Suprapubic skin (tissue), 4 donors: Measurements from ENCODE around the gene DIAPH2. TPM values are rescaled to one million over a fixed set of nuclear protein-coding genes. Genes with fewer than 3 reads are reported as not detected.
"Not testable (repeated sequence)": the region's sequence is repeated elsewhere in the genome, so short reads cannot be mapped to it uniquely, and the experiment has no call there.

Experiments
- DNase-seq, 2 donors: peaks; one replicate each; pipeline ENCODE4 v3.0.0-alpha.2; 2019; ENCODE audit warnings: low spot score in 2 of 2
- H3K27ac ChIP-seq: fragments of 200-600 bp; sonication (generic); one replicate; pipeline ENCODE4 v1.5.1; 2019
- H3K27me3 ChIP-seq: fragments of 200-600 bp; sonication (generic); one replicate; pipeline ENCODE4 v1.5.1; 2019
- H3K36me3 ChIP-seq: fragments of 200-600 bp; sonication (generic); one replicate; pipeline ENCODE4 v1.5.1; 2019
- H3K4me1 ChIP-seq: fragments of 200-600 bp; sonication (generic); one replicate; pipeline ENCODE4 v1.5.1; 2019
- H3K4me3 ChIP-seq: fragments of 200-600 bp; sonication (generic); one replicate; pipeline ENCODE4 v1.5.1; 2019; ENCODE audit warnings: mild to moderate bottlenecking
- H3K9me3 ChIP-seq: fragments of 200-600 bp; sonication (generic); one replicate; pipeline ENCODE4 v1.5.1; 2019
- CTCF ChIP-seq, 2 donors: fragments of 200-600 bp in 1 of 2; fragments of 450-650 bp in 1 of 2; sonication (generic) in 1 of 2; IDR thresholded peaks; one replicate each; pipeline ENCODE4 v1.5.1; 2016 to 2019; ENCODE audit warnings: antibody characterized with exemption in 2 of 2, mild to moderate bottlenecking in 1 of 2, moderate library complexity in 1 of 2
- EP300 ChIP-seq: sonication (generic); formaldehyde crosslinking; IDR thresholded peaks from one replicate; pipeline ENCODE4 v1.6.1; 2017; ENCODE audit warnings: antibody characterized with exemption
- POLR2A ChIP-seq, 2 donors: fragments of 450-650 bp; IDR thresholded peaks; one replicate each; pipeline ENCODE4 v1.6.1; 2017; ENCODE audit warnings: antibody characterized with exemption in 2 of 2, mild to moderate bottlenecking in 2 of 2, moderate library complexity in 2 of 2
- POLR2AphosphoS5 ChIP-seq, 3 donors: sonication (generic); formaldehyde crosslinking; IDR thresholded peaks; one replicate each; pipeline ENCODE4 v1.6.1; 2017; ENCODE audit warnings: antibody characterized with exemption in 3 of 3
- WGBS: methylation state at CpG from one replicate; pipeline ENCODE4 v1.1.5; 2018; 5-methylcytosine and 5-hydroxymethylcytosine counted together
- total RNA-seq, 4 donors: library from RNA; depleted of rRNA; stranded (reverse); fragments of >200 nt; gene quantifications; one replicate each; pipeline ENCODE4 v1.1.0, GENCODE V29; 2016

Gene DIAPH2
- total RNA-seq, 4 donors from 2014 or later = 17.5 to 38.7 (median 18.6) TPM

DNA sequence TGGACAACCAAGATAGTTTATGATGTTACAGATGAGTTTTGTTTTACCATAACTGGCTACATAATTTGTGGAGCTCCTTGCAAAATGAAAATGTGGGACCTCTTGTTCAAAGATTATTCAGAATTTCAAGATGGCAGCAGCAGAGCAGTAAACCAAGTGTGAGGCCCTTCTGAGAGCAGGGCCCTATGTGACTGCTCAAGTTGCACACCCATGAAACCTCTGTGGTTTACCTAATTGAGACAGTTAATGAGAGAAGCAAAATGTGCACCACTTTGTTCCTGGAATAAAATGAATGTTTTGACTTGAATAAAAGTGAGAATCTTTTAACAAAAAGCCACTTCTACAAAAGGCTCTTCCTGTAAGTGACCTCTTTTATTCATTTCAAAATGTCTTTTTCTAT is 718.3 kb downstream of the DIAPH2 start:
- TF ChIP-seq POLR2AphosphoS5 (IDR thresholded peaks at IDR 0.05) (no peak), EP300 (no peak), CTCF (IDR thresholded peaks at IDR 0.05) (no peak), POLR2A (IDR thresholded peaks at IDR 0.05) (no peak)
- no peak for DNase-seq

GRCh38 chrX:97405031-97405660 is 720.5 kb downstream of the DIAPH2 start:
- TF ChIP-seq POLR2AphosphoS5 (IDR thresholded peaks at IDR 0.05) = no peak
- no peak for TF ChIP-seq POLR2A (IDR thresholded peaks at IDR 0.05)
- TF ChIP-seq CTCF (IDR thresholded peaks at IDR 0.05) = no peak
- no peak for TF ChIP-seq EP300
- Histone ChIP-seq H3K36me3 (no peaks in the 10 kb centered on the region), H3K27ac (no peak overlapping the region), H3K4me1 (no peaks in the 10 kb centered on the region), H3K27me3 (no peaks in the 10 kb centered on the region), H3K4me3 (no peak overlapping the region), H3K9me3 (no peaks in the 10 kb centered on the region)
- no peak for DNase-seq
- 80% methylated on average over 4 of the region's 4 CpGs for WGBS

More for the DNA sequence above, 718.3 kb downstream of the DIAPH2 start:
- Histone ChIP-seq H3K4me1 (no peaks in the 10 kb centered on the region), H3K27ac (no peak overlapping the region), H3K4me3 (no peak overlapping the region), H3K27me3 (no peaks in the 10 kb centered on the region), H3K9me3 (no peaks in the 10 kb centered on the region), H3K36me3 (no peaks in the 10 kb centered on the region)

- not testable (repeated sequence) for DNase-seq, H3K27me3 ChIP-seq, H3K4me3 ChIP-seq, H3K36me3 ChIP-seq, H3K4me1 ChIP-seq, H3K9me3 ChIP-seq, H3K27ac ChIP-seq
- WGBS = 89% methylated on average over 11 of the region's 13 CpGs
These were observed 725.2 kb downstream of the DIAPH2 start for GRCh38 chrX:97409632-97410415.

DNA sequence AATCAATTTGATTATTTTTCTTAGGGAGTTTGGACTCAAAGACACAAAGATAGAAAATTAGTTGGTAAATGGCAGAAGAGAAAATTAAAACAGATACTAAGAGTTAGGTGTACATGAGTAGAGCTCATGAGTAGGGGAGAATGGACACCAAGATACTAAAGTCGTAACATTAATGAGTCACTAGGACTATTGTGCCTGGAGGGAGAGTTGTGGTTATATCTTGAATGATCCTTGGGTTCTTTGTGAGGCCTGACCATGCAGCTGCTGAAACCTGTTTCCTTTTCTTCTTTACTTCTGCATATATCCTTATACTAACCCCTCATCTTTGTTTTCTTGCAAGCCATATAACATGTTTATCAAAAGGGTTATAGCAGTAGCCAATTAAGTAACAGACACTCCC is 731.8 kb downstream of the DIAPH2 start:
- TF ChIP-seq CTCF (IDR thresholded peaks at IDR 0.05) = no peak
- no peak for TF ChIP-seq POLR2AphosphoS5 (IDR thresholded peaks at IDR 0.05)
- TF ChIP-seq EP300 = no peak
- TF ChIP-seq POLR2A (IDR thresholded peaks at IDR 0.05) = no peak
- Histone ChIP-seq H3K9me3 (no peaks in the 10 kb centered on the region), H3K27me3 (no peaks in the 10 kb centered on the region), H3K36me3 (no peaks in the 10 kb centered on the region), H3K4me1 (no peaks in the 10 kb centered on the region), H3K4me3 (no peak overlapping the region), H3K27ac (no peak overlapping the region)
- no peak for DNase-seq
- 80% methylated on average over 1 of the region's 1 CpG for WGBS

- no peak overlapping the region for H3K4me3 ChIP-seq
- H3K9me3 ChIP-seq = no peaks in the 10 kb centered on the region
- H3K27me3 ChIP-seq = no peaks in the 10 kb centered on the region
- TF ChIP-seq POLR2AphosphoS5 (IDR thresholded peaks at IDR 0.05) = no peak
- no peak for TF ChIP-seq CTCF (IDR thresholded peaks at IDR 0.05)
- no peak for TF ChIP-seq POLR2A (IDR thresholded peaks at IDR 0.05)
- TF ChIP-seq EP300 = no peak
- DNase-seq = no peak
- no peaks in the 10 kb centered on the region for H3K4me1 ChIP-seq
- peaks cover 5% of the 10 kb centered on the region for H3K36me3 ChIP-seq
- no peak overlapping the region for H3K27ac ChIP-seq
- WGBS = 98% methylated on average over 5 of the region's 5 CpGs
These were observed 744.5 kb downstream of the DIAPH2 start for GRCh38 chrX:97429101-97429500.
